D721Med (cell line): Measurements from ENCODE around the gene RAB3C.

Experiments used
- DNase-seq: peaks from one replicate; pipeline ENCODE4 v3.0.0; 2011; ENCODE audit warnings: low spot score; ENCODE audit not compliant: insufficient read length
- FAIRE-seq: peaks from 2 replicates; lab custom pipeline; 2011; peaks lifted over from hg19 to GRCh38; lab: Jason Lieb, UNC
- CTCF ChIP-seq: IDR thresholded peaks from 2 replicates; pipeline ENCODE4 v1.5.1; 2012; ENCODE audit warnings: mild to moderate bottlenecking, control low read depth; ENCODE audit not compliant: insufficient read depth; ENCODE audit errors: missing control alignments

The RAB3C gene

GRCh38 chr5:58666598-58667581 is 84.0 kb downstream of the RAB3C start:
- no peak for FAIRE-seq
- no peak for DNase-seq
- no peak for TF ChIP-seq CTCF

GRCh38 chr5:58670582-58670981 is 87.7 kb downstream of the RAB3C start:
- no peak for FAIRE-seq
- DNase-seq: no peak
- TF ChIP-seq CTCF: no peak

GRCh38 chr5:58671155-58671554 is 88.3 kb downstream of the RAB3C start:
- no peak for TF ChIP-seq CTCF
- DNase-seq (no peak), FAIRE-seq (no peak)

GRCh38 chr5:58672521-58672920 is 89.6 kb downstream of the RAB3C start:
- no peak for TF ChIP-seq CTCF
- FAIRE-seq: no peak
- DNase-seq: no peak

GRCh38 chr5:58674070-58674469 is 91.2 kb downstream of the RAB3C start:
- no peak for TF ChIP-seq CTCF
- FAIRE-seq (no peak), DNase-seq (no peak)

GRCh38 chr5:58674711-58675110 is 91.8 kb downstream of the RAB3C start:
- FAIRE-seq: no peak
- TF ChIP-seq CTCF: no peak
- DNase-seq: no peak

- no peak for TF ChIP-seq CTCF
- no peak for DNase-seq
- FAIRE-seq: no peak
Observed at GRCh38 chr5:58675341-58675740, 92.5 kb downstream of the RAB3C start.
